M059J (cell line): Measurements from ENCODE around the gene APOC1. TPM values are rescaled to one million over a fixed set of nuclear protein-coding genes. Genes with fewer than 3 reads are reported as not detected.
"Not testable (repeated sequence)": the region's sequence is repeated elsewhere in the genome, so short reads cannot be mapped to it uniquely, and the experiment has no call there.

Experiments
- DNase-seq: peaks from one replicate; pipeline ENCODE4 v3.0.0-alpha.2; 2012; ENCODE audit warnings: low read depth
- total RNA-seq: library from RNA; depleted of rRNA; stranded (reverse); fragments of >200 nt; shearing (Covaris generic); gene quantifications from 2 replicates; pipeline ENCODE4 v1.2.3, GENCODE V29; 2014

The APOC1 gene
- total RNA-seq, 1 experiment from 2014 or later, result 1.4 TPM

- no peak for DNase-seq
Observed at GRCh38 chr19:44889830-44890365, 24.5 kb upstream of the APOC1 start.

- peak; percentile 100 for DNase-seq
Observed at GRCh38 chr19:44890366-44891015, 23.9 kb upstream of the APOC1 start.

DNA sequence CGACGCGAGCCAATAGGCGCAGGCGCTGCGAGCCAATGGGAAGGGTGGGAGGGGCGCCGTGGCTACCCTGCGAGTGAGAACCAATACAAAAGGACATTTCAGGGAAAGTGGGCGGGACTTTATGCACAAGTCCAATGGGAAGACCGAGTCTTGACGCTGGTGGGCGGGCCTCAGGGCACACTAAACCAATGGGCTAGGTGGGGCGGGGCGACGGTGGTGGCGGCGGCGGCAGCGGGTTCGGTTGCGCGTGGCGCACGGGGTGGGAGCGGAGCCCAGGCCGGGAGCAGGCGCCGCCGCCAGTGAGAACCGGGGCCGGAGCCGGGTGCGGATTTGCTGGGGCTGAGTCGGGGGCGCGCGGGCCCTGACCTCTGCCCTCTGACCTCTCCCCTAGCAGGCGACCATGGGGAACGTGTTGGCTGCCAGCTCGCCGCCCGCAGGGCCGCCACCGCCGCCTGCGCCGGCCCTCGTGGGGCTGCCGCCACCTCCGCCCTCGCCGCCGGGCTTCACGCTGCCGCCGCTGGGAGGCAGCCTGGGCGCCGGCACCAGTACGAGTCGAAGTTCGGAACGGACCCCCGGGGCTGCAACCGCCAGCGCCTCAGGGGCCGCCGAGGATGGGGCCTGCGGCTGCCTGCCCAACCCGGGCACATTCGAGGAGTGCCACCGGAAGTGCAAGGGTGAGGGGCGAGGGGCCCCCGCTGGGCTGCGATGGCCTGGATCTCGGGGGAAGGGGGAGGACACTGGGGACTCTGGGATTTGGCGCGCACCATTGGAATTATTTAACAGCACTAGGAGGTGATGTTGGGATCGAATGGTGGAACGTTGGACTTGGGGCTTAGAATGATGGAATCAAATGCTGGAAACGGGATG is 23.2 kb upstream of the APOC1 start, which contains the start of gene TOMM40:
Gene TOMM40, plus strand, starts transcription at position 239 of the 867 bp plus-strand sequence. Its CDS starts 162 bp downstream, at position 401.
- peak; percentile 100 for DNase-seq

- no peak for DNase-seq
Observed at GRCh38 chr19:44892932-44893331, 21.5 kb upstream of the APOC1 start.

DNA sequence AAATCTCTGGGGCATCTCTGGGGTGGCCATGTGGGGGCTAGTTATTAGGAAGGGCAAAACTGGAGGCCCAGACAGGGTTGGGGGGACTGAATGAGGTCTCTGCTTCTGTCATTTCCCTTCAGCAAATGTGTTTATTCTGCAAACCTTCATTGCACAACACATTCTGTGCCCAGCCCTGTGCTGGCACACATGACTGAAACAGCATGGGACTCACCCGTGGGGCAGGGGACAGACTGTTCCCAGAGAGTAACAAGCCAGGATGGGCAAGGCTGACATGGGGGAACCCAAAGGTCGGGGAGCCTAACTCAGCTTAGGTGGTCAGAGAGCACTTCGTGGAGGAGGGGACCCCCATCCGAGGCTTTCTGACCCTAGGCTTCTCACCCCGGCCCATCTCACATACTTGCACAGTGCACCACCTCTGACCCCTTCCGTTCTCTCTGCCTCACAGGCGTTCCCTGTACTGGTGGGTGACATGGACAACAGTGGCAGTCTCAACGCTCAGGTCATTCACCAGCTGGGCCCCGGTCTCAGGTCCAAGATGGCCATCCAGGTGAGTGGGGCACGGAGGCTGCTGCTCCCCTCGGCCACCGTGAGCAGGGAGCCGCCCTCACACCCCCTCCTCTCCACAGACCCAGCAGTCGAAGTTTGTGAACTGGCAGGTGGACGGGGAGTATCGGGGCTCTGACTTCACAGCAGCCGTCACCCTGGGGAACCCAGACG is 20.9 kb upstream of the APOC1 start:
- DNase-seq, result no peak

DNA sequence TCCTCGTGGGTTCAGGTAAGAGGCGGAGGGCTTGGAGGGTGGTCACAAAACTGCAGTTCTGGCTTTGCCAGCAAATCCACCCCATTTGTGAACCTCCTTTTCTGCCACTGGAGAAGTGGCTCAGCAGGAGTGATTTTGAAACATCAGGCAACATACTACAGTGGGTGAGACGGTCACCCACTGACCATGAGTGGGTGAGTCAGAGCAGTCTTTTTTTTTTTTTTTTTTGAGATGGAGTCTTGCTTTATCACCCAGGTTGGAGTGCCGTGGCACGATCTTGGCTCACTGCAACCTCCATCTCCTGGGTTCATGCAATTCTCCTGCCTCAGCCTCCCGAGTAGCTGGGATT is 20.4 kb upstream of the APOC1 start:
- DNase-seq, result no peak

- DNase-seq, result no peak
Observed at GRCh38 chr19:44894946-44895345, 19.5 kb upstream of the APOC1 start.

GRCh38 chr19:44897835-44898234 is 16.6 kb upstream of the APOC1 start:
- DNase-seq, result no peak

- DNase-seq, result no peak
Observed at GRCh38 chr19:44900328-44901244, 13.8 kb upstream of the APOC1 start.

- DNase-seq, result no peak
Observed at GRCh38 chr19:44903216-44903601, 11.2 kb upstream of the APOC1 start.

GRCh38 chr19:44903602-44904425 is 10.6 kb upstream of the APOC1 start:
- DNase-seq, result peak; percentile 58

DNA sequence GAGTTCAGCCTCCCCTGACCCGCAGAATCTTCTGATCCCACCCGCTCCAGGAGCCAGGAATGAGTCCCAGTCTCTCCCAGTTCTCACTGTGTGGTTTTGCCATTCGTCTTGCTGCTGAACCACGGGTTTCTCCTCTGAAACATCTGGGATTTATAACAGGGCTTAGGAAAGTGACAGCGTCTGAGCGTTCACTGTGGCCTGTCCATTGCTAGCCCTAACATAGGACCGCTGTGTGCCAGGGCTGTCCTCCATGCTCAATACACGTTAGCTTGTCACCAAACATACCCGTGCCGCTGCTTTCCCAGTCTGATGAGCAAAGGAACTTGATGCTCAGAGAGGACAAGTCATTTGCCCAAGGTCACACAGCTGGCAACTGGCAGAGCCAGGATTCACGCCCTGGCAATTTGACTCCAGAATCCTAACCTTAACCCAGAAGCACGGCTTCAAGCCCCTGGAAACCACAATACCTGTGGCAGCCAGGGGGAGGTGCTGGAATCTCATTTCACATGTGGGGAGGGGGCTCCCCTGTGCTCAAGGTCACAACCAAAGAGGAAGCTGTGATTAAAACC is 9.9 kb upstream of the APOC1 start:
- no peak for DNase-seq

DNA sequence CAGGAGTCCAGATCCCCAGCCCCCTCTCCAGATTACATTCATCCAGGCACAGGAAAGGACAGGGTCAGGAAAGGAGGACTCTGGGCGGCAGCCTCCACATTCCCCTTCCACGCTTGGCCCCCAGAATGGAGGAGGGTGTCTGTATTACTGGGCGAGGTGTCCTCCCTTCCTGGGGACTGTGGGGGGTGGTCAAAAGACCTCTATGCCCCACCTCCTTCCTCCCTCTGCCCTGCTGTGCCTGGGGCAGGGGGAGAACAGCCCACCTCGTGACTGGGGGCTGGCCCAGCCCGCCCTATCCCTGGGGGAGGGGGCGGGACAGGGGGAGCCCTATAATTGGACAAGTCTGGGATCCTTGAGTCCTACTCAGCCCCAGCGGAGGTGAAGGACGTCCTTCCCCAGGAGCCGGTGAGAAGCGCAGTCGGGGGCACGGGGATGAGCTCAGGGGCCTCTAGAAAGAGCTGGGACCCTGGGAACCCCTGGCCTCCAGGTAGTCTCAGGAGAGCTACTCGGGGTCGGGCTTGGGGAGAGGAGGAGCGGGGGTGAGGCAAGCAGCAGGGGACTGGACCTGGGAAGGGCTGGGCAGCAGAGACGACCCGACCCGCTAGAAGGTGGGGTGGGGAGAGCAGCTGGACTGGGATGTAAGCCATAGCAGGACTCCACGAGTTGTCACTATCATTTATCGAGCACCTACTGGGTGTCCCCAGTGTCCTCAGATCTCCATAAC is 8.8 kb upstream of the APOC1 start, which contains the start of gene APOE:
Gene APOE, plus strand, starts transcription at position 360 of the 724 bp plus-strand sequence. CDS start 829 bp downstream, outside the sequence.
- DNase-seq, result no peak

DNA sequence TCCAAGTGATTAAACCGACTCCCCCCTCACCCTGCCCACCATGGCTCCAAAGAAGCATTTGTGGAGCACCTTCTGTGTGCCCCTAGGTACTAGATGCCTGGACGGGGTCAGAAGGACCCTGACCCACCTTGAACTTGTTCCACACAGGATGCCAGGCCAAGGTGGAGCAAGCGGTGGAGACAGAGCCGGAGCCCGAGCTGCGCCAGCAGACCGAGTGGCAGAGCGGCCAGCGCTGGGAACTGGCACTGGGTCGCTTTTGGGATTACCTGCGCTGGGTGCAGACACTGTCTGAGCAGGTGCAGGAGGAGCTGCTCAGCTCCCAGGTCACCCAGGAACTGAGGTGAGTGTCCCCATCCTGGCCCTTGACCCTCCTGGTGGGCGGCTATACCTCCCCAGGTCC is 6.8 kb upstream of the APOC1 start:
- no peak for DNase-seq

DNA sequence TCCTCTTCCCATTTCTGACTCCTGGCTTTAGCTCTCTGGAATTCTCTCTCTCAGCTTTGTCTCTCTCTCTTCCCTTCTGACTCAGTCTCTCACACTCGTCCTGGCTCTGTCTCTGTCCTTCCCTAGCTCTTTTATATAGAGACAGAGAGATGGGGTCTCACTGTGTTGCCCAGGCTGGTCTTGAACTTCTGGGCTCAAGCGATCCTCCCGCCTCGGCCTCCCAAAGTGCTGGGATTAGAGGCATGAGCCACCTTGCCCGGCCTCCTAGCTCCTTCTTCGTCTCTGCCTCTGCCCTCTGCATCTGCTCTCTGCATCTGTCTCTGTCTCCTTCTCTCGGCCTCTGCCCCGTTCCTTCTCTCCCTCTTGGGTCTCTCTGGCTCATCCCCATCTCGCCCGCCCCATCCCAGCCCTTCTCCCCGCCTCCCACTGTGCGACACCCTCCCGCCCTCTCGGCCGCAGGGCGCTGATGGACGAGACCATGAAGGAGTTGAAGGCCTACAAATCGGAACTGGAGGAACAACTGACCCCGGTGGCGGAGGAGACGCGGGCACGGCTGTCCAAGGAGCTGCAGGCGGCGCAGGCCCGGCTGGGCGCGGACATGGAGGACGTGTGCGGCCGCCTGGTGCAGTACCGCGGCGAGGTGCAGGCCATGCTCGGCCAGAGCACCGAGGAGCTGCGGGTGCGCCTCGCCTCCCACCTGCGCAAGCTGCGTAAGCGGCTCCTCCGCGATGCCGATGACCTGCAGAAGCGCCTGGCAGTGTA is 6.2 kb upstream of the APOC1 start:
- no peak for DNase-seq

DNA sequence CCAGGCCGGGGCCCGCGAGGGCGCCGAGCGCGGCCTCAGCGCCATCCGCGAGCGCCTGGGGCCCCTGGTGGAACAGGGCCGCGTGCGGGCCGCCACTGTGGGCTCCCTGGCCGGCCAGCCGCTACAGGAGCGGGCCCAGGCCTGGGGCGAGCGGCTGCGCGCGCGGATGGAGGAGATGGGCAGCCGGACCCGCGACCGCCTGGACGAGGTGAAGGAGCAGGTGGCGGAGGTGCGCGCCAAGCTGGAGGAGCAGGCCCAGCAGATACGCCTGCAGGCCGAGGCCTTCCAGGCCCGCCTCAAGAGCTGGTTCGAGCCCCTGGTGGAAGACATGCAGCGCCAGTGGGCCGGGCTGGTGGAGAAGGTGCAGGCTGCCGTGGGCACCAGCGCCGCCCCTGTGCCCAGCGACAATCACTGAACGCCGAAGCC is 5.6 kb upstream of the APOC1 start:
- DNase-seq, result no peak

DNA sequence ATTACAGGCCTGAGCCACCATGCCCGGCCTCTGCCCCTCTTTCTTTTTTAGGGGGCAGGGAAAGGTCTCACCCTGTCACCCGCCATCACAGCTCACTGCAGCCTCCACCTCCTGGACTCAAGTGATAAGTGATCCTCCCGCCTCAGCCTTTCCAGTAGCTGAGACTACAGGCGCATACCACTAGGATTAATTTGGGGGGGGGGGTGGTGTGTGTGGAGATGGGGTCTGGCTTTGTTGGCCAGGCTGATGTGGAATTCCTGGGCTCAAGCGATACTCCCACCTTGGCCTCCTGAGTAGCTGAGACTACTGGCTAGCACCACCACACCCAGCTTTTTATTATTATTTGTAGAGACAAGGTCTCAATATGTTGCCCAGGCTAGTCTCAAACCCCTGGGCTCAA is 4.6 kb upstream of the APOC1 start:
- DNase-seq, result no peak

DNA sequence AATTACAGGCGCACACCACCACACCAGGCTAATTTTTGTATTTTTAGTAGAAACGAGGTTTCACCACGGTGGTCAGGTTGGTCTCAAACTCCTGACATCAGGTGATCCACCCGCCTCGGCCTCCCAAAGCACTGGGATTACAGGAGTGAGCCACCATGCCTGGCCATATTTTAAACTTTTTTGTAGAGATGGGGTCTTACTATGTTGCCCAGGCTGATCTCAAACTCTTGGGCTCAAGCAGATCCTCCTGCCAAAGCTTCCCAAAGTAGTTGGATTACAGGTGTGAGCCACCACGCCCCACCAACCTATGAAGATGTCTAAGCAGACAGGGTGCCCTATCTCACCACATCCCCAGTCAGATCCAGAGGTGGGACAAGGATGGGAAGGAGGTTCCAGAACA is 2.5 kb upstream of the APOC1 start:
- DNase-seq, result not testable (repeated sequence)
